Endothelial cell of umbilical vein (primary cell): ENCODE data around the gene XYLT1. TPM values are rescaled to one million over a fixed set of nuclear protein-coding genes. Genes with fewer than 3 reads are reported as not detected.

Source experiments
- BruUV-seq: library from RNA; stranded (reverse); fragments of 400-500 nt; replicated peaks from 2 replicates; lab custom pipeline; 2021; lab: Mats Ljungman, UMichigan
- CTCF ChIA-PET: fragments of 300-600, 350-600 bp; sonication (Branson Sonifier 250); formaldehyde crosslinking; loops from one replicate; lab custom pipeline; 2021; ENCODE audit warnings: antibody characterized with exemption, inconsistent platforms; lab: Charles Lee
- POLR2A ChIA-PET: fragments of 300-600, 350-600 bp; sonication (Branson Sonifier 250); formaldehyde crosslinking; loops from one replicate; lab custom pipeline; 2021; ENCODE audit warnings: antibody characterized with exemption, inconsistent platforms; lab: Charles Lee
- DNase-seq: peaks from one replicate; pipeline ENCODE4 v3.0.0-alpha.2; 2011; ENCODE audit warnings: low read depth, low spot score
- FAIRE-seq: peaks from 2 replicates; lab custom pipeline; 2011; peaks lifted over from hg19 to GRCh38; lab: Jason Lieb, UNC
- H2AFZ ChIP-seq: 2 replicates; pipeline ENCODE4 v1.6.0; 2012; ENCODE audit warnings: low read depth, low read length, control low read depth, inconsistent platforms
- H3K27ac ChIP-seq: 2 replicates; pipeline ENCODE4 v1.5.1; 2011; ENCODE audit warnings: low read depth, mild to moderate bottlenecking, control low read depth, low read length, moderate library complexity; ENCODE audit not compliant: insufficient read depth
- H3K27me3 ChIP-seq, 2 experiments: 2 replicates each; pipeline versions ENCODE4 v1.6.0 to v1.6.1; 2011; ENCODE audit warnings: low read length in 2 of 2, mixed read lengths in 1 of 2; ENCODE audit not compliant: control insufficient read depth in 2 of 2, insufficient read depth in 2 of 2
- H3K36me3 ChIP-seq, 2 experiments: 2 replicates in 1 of 2; 3 replicates in 1 of 2; pipeline ENCODE4 v1.5.1; 2011; ENCODE audit warnings: low read length in 2 of 2, mild to moderate bottlenecking in 1 of 2, moderate library complexity in 1 of 2; ENCODE audit not compliant: control insufficient read depth in 2 of 2, insufficient read depth in 2 of 2; ENCODE audit errors: extremely low read depth in 1 of 2
- H3K4me1 ChIP-seq: 3 replicates; pipeline ENCODE4 v1.5.1; 2011; ENCODE audit warnings: mild to moderate bottlenecking, low read length; ENCODE audit not compliant: control insufficient read depth, insufficient read depth; ENCODE audit errors: extremely low read depth
- H3K4me2 ChIP-seq: 2 replicates; pipeline ENCODE4 v1.6.1; 2011; ENCODE audit warnings: low read length, control low read depth, mixed read lengths; ENCODE audit not compliant: insufficient read depth
- H3K4me3 ChIP-seq, 3 experiments: fragments of 200-600 bp in 1 of 3; sonication (generic), shearing (Covaris generic) in 1 of 3; replicated peaks in 1 of 3; 2 replicates each; pipeline ENCODE4 v1.5.1; 2011 to 2016; ENCODE audit warnings: control low read depth in 3 of 3, low read length in 3 of 3, mild to moderate bottlenecking in 2 of 3, inconsistent platforms in 1 of 3, low read depth in 1 of 3, moderate library complexity in 1 of 3; ENCODE audit not compliant: insufficient read depth in 1 of 3
- H3K79me2 ChIP-seq: 2 replicates; pipeline ENCODE4 v1.6.0; 2012; ENCODE audit warnings: low read length, inconsistent platforms; ENCODE audit not compliant: control insufficient read depth, insufficient read depth
- H3K9ac ChIP-seq: replicated peaks from 2 replicates; pipeline ENCODE3; 2011; ENCODE audit warnings: low read length, control low read depth; ENCODE audit not compliant: insufficient read depth; ENCODE audit errors: extremely low read depth
- H3K9me1 ChIP-seq: replicated peaks from 3 replicates; pipeline ENCODE4 v1.6.0; 2011; ENCODE audit warnings: mild to moderate bottlenecking, low read length; ENCODE audit not compliant: control insufficient read depth, insufficient read depth; ENCODE audit errors: extremely low read depth
- H3K9me3 ChIP-seq: replicated peaks from 2 replicates; pipeline ENCODE4 v1.5.1; 2012; ENCODE audit warnings: low read length, inconsistent platforms; ENCODE audit not compliant: control insufficient read depth, insufficient read depth
- H4K20me1 ChIP-seq: replicated peaks from 2 replicates; pipeline ENCODE3; 2011; ENCODE audit warnings: mild to moderate bottlenecking, low read length; ENCODE audit not compliant: control insufficient read depth, insufficient read depth; ENCODE audit errors: extremely low read depth
- EZH2 ChIP-seq: IDR thresholded peaks from 2 replicates; pipeline ENCODE4 v1.6.1; 2012; ENCODE audit warnings: borderline replicate concordance, low read depth, mild to moderate bottlenecking, moderate library complexity, low read length, inconsistent platforms; ENCODE audit not compliant: severe bottlenecking
- FOS ChIP-seq: IDR thresholded peaks from 2 replicates; pipeline ENCODE4 v1.6.1; 2011; ENCODE audit warnings: mild to moderate bottlenecking, low read length, moderate library complexity, borderline replicate concordance; ENCODE audit not compliant: insufficient read depth
- GATA2 ChIP-seq: IDR thresholded peaks from 2 replicates; pipeline ENCODE4 v1.7.0; 2011; ENCODE audit warnings: low read depth, mild to moderate bottlenecking, moderate library complexity, mixed read lengths, low read length; ENCODE audit not compliant: insufficient read length, insufficient read depth
- JUN ChIP-seq: IDR thresholded peaks from 2 replicates; pipeline ENCODE4 v1.6.1; 2011; ENCODE audit warnings: borderline replicate concordance, low read depth; ENCODE audit not compliant: insufficient read length, insufficient read depth
- MYC ChIP-seq: IDR thresholded peaks from one replicate; pipeline ENCODE4 v1.6.1; 2011; ENCODE audit warnings: mild to moderate bottlenecking, low read depth, low read length
- POLR2A ChIP-seq: IDR thresholded peaks from 2 replicates; pipeline ENCODE4 v1.6.1; 2012; ENCODE audit warnings: low read depth, mild to moderate bottlenecking, control low read depth, low read length
- POLR2AphosphoS5 ChIP-seq: IDR thresholded peaks from 2 replicates; pipeline ENCODE4 v1.6.1; 2012; ENCODE audit warnings: low read depth, mild to moderate bottlenecking, control low read depth, low read length, moderate library complexity; ENCODE audit not compliant: insufficient read depth
- dilution Hi-C: fragments of 300-500 bp; cut with MboI; formaldehyde crosslinking; loops from one replicate; pipeline ENCODE4 v1.15.0; 2019; ENCODE audit warnings: low sequenced_read_pairs; ENCODE audit not compliant: extremely low pct_ligation_motif_present
- intact Hi-C: fragments of 100-400 bp; cut with micrococcal nuclease; formaldehyde crosslinking; loops from one replicate; pipeline ENCODE4 v1.10.0; 2022
- polyA plus RNA-seq, 4 experiments: library from polyadenylated mRNA; depleted of rRNA in 3 of 4; stranded (reverse) in 3 of 4; unstranded in 1 of 4; fragments of >200 nt; gene quantifications; 2 replicates each; pipeline versions ENCODE4 v1.2.1 to v1.2.3, GENCODE V29; 2011 to 2012; ENCODE audit warnings: missing spikeins in 1 of 4
- total RNA-seq: library from RNA; stranded (reverse); gene quantifications from 2 replicates; pipeline ENCODE4 v1.2.3, GENCODE V29; 2021
- TF ChIP-seq, protein P1 (sequence below): IDR thresholded peaks from 2 replicates; pipeline ENCODE4 v1.6.1; 2011; ENCODE audit not compliant: insufficient read depth, insufficient read length
- TF ChIP-seq, protein P2 (sequence below), 2 donors: IDR thresholded peaks; 1 replicate in 1 of 2; 2 replicates in 1 of 2; pipeline ENCODE4 v1.5.1; 2011; ENCODE audit warnings: low read length in 2 of 2, mild to moderate bottlenecking in 2 of 2, moderate library complexity in 2 of 2, control low read depth in 1 of 2, inconsistent platforms in 1 of 2, low read depth in 1 of 2; ENCODE audit not compliant: insufficient read depth in 1 of 2; ENCODE audit errors: extremely low read depth in 1 of 2

XYLT1 gene
- total and polyA plus RNA-seq, 2 donors (not counting 3 experiments of a cell fraction or from before 2014, with no cell fraction given), result 0.63 to 2.9 TPM

DNA sequence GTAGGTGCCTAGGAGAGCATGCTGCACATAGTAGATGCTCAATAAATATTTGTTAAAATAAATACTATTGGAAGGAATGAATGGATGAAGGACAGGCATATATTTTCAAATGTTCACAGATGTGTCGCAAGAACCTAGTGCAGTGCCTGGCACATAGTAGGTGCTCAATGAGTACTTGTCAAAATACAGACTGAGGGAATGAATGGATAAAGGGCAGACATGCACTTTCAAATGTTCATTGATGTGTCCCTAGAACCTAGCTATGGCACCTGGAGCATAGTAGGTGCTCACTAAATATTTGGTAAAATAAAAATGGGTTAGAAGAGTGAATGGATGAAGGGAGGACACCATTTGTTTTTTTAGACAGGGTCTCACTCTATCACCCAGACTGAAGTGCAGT lies 26.1 kb downstream of the XYLT1 start:
- BruUV-seq, result no TSS peak
- dilution Hi-C loops, result no loop called here
- Histone ChIP-seq H3K9me3 (no peaks in the 10 kb centered on the region), H3K27me3 (no peaks in the 10 kb centered on the region), H3K4me3 (no peak overlapping the region), H3K4me1 (no peaks in the 10 kb centered on the region), H3K79me2 (no peaks in the 10 kb centered on the region), H3K9ac (no peak overlapping the region), H2AFZ (no peak overlapping the region), H3K4me2 (no peak overlapping the region), H3K27ac (no peak overlapping the region), H3K36me3 (no peaks in the 10 kb centered on the region), H3K9me1 (no peaks in the 10 kb centered on the region), H4K20me1 (no peaks in the 10 kb centered on the region)
- no peak for DNase-seq
- CTCF ChIA-PET, result no interaction called here
- POLR2A ChIA-PET, result no interaction called here
- intact Hi-C loops, result no loop called here
- TF ChIP-seq, protein P1, sequence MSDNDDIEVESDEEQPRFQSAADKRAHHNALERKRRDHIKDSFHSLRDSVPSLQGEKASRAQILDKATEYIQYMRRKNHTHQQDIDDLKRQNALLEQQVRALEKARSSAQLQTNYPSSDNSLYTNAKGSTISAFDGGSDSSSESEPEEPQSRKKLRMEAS, result no peak
- TF ChIP-seq EZH2, result no peak
- TF ChIP-seq GATA2, result no peak
- TF ChIP-seq, protein P2, sequence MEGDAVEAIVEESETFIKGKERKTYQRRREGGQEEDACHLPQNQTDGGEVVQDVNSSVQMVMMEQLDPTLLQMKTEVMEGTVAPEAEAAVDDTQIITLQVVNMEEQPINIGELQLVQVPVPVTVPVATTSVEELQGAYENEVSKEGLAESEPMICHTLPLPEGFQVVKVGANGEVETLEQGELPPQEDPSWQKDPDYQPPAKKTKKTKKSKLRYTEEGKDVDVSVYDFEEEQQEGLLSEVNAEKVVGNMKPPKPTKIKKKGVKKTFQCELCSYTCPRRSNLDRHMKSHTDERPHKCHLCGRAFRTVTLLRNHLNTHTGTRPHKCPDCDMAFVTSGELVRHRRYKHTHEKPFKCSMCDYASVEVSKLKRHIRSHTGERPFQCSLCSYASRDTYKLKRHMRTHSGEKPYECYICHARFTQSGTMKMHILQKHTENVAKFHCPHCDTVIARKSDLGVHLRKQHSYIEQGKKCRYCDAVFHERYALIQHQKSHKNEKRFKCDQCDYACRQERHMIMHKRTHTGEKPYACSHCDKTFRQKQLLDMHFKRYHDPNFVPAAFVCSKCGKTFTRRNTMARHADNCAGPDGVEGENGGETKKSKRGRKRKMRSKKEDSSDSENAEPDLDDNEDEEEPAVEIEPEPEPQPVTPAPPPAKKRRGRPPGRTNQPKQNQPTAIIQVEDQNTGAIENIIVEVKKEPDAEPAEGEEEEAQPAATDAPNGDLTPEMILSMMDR (IDR thresholded peaks at IDR 0.05; ENCODE audit: extremely low read depth in 1 of 2, insufficient read depth in 1 of 2, low read depth in 1 of 2, low read length in 2 of 2), result no peak
- TF ChIP-seq MYC, result no peak
- TF ChIP-seq POLR2AphosphoS5, result no peak
- TF ChIP-seq FOS, result no peak
- no peak for TF ChIP-seq POLR2A
- TF ChIP-seq JUN, result no peak
- FAIRE-seq, result no peak
